SIG-M5 treated with dmso at 0.1 percent for 504 hours (cell line): ENCODE results near the gene SH2D6.

Experiments
- DNase-seq: peaks from one replicate; lab custom pipeline; 2025; ENCODE audit not compliant: unreplicated experiment; lab: John Stamatoyannopoulos, UW

The SH2D6 gene

DNA sequence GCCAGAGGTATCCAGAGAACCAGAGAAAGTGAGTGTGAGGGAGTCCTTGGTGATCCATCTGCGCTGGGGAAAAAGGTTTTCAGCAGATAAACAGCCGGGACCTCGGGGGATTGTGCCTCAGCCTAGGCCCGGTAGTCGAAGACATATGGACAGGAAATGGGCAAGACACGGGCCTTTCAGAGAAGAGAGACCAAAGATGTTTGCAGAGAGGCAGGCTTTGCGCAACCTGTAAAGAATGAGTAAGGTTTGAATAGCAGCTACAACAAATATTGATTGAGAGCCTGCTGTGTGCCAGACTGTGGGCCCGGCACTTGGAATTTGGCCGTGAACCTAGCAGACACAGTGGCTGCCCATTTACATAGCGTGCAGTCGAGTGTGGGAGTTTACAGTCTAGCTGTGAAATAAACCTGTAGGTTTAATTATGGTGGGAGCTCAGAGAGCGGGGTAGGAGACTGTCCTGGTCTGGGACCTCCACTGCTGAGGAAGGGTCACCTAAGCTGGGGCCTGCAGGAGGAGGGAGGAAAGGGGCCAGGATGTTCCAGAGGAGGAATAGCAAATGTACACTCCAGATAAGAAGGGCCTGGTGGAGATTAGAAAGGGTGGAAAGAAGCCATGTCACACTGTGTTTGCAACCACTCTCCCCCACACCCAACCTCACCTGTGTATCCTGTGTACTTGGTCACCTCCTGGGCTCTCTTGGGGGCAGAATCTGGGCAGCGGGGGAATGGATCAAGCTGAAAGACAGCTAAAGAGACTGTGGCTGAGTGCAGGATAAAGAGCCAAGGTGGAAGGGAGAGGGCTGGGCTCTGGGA, 3.0 kb downstream of the SH2D6 start:
- DNase-seq = peak; percentile 43

DNA sequence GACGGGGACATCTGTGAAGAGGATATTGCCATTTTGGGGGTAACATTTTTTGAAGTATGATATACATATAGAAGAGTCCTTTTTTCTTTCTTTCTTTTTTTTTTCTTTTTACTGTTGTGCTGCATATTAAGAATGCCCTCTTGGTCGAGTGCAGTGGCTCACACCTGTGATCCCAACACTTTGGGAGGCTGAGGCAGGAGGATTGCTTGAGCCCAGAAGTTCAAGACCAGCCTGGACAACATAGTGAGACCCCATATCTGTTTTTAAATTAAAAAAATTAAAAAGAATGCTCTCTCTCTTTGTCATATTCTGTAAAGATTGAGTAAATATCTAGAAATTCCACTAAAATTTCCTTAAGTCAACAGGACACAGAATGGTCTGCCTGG, 3.6 kb downstream of the SH2D6 start:
- no peak for DNase-seq

- DNase-seq = no peak
These were observed 5.0 kb downstream of the SH2D6 start for GRCh38 chr2:85423525-85423924.

DNA sequence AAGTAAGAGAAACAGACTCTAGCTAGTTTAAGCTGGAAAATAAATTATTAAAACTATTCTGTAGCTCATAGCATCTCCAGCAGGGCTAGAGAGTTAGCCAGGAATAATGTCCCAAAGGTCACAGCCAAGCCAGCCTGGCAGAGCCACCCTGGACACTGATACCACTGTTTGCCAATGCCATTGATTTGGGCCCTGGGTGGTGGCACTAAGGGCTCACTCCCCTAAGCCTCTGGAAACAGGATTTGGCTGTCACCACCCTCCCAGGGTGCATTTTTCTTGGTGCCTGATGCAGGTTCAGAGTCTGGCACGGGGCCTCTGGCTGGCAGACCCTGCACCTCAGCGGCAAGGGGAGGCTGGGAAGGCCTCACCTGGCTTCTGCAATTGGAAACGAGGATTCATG, 7.1 kb downstream of the SH2D6 start:
- DNase-seq = no peak

GRCh38 chr2:85427300-85427835, 8.9 kb downstream of the SH2D6 start:
- DNase-seq = no peak

- peak; percentile 88 for DNase-seq
These were observed 9.9 kb downstream of the SH2D6 start for GRCh38 chr2:85428343-85428881.

GRCh38 chr2:85429213-85429923, 10.9 kb downstream of the SH2D6 start:
- DNase-seq = no peak

GRCh38 chr2:85429924-85430289, 11.4 kb downstream of the SH2D6 start:
- DNase-seq = no peak

- DNase-seq = no peak
These were observed 12.4 kb downstream of the SH2D6 start for GRCh38 chr2:85430752-85431569.

DNA sequence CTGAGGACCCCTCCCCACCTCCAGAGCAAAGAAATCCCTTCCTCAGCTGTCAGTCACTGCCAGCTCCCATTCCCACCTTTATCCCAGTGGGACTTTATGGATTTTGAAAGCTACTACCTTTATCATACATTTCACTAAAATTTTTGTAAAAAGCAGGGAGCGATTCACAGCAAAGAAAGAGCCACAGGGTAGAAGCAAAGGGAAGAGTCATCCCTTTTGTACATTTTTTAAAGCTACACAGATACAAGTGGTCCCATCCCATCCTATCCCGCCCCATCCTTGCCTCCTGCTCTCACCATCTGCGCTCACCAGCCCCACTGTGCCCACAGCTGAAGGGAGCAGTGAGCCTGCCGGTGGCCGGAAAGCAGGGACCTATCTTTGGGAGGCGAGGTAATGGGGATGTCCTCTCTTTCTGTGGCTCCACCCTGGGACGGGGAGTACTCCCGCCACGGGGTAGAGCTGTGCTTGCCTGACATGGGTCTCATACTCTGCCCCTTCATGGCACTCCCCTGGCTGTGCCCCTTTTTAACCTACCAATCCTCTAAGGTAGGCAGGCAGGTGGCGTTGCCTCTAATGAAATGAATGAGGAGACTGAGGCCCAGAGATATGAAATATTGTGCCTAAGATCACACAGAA, 13.2 kb downstream of the SH2D6 start:
- DNase-seq = no peak

DNA sequence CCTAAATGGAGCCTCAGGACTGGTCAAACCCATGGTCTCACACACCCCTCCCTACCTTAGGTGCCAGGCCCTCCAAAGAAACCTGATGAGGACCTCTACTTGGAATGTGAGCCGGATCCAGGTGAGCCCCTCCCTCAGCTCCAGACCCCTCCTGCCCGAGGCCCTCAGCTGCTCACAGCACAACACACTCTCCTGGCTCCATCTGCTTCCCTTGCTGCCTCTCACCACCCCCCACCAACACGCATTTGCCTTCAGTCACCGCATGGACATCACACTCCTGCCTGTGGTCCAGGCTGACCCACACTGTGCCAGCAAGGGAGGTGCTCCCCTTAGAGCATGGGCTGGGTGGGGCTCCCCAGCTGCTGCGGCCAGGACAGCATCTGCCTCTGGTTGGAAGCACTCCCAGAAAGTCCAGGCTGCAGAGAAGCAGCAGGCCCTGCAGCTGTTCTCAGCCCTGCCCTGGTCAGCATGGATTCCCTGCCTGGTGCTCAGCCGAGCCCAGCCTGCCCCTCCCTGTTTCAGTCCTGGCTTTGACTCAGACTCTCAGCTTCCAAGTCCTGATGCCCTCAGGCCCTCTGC, 15.1 kb downstream of the SH2D6 start:
- DNase-seq = no peak

DNA sequence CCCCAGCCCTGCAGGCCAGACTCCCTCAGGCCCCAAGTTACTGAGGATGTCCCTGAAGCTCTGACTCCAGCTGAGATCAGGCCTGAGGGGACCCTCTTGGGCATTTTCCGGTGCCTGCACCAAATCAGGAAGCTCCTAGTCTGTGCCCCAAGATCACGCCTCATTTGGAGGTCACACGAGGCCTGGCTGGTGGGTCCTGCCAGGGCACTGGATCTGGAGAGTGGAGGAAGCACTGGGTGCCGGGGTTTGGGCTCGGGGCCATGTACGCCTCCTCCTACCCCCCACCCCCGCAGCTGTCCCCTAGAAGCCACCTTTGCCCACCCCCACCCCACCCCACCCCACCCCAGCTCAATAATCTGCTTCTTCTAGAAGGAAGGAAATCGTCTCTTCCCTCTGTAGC, 16.2 kb downstream of the SH2D6 start:
- no peak for DNase-seq

DNA sequence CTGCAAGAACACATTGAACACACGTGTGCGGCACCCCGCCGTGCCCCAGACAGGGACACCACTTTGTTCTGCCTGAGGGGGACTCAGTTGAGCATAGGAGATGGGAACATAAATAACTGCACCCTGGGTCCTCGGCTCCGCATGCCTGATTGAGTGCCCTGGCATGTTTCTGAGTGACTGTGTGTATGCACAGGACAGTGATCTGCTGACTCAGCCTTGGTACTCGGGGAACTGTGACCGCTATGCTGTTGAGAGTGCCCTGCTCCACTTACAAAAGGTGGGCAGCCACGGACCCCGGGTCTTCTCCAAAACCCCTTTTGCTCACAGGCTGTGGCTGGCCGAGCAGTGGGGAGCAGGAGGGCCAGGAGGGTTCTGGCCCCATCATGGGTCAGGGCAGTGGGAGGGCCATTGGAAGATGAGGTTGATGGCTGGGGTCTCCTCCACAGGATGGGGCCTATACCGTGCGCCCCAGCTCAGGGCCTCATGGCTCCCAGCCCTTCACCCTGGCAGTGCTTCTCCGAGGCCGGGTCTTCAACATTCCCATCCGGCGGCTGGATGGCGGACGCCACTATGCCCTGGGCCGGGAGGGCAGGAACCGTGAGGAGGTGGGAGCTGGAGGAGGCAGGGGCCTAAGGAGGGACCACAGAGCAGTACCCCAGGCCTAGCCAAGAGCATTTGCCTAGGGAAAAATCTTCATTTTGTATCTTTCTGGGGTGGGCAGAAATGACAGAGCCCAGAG, 16.9 kb downstream of the SH2D6 start:
- no peak for DNase-seq

DNA sequence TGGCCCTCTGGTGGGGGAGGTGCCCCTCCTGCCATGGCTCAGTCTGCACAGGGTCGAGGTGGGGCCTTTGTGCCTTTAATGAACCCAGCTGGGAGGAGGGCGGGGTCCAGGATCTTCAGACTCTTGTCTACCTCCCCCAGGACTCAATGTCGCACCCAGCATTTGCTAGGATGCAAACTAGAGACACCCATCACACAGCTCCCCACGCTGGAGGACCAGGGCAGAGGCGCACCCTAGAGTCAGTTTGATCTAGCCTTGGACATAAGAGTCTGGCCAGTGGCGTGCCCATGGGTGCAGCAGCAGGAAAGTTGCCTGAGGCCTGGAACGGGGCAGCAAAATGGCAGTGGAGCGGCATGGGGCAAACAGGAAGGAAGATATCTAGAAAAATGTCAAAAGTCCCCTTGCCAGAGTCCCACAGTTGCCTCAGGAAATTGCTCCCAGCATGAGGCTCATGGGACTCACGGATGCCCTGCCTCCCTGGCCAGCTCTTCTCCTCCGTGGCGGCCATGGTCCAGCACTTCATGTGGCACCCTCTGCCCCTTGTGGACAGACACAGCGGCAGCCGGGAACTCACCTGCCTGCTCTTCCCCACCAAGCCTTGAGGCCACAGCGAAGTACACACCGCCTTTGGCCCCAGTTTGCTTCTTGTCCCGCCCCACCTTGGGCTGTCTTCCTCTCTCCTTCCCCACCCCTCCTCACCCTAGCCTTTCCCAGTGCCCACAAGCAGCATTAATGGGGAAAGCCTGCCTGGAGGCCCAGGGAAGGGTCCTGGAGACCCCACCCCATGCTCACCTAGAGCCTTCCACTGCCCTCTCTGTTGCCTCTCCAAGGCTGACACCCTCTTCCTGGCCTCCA, 17.7 kb downstream of the SH2D6 start:
- no peak for DNase-seq

GRCh38 chr2:85436836-85437487, 18.4 kb downstream of the SH2D6 start:
- DNase-seq = no peak

DNA sequence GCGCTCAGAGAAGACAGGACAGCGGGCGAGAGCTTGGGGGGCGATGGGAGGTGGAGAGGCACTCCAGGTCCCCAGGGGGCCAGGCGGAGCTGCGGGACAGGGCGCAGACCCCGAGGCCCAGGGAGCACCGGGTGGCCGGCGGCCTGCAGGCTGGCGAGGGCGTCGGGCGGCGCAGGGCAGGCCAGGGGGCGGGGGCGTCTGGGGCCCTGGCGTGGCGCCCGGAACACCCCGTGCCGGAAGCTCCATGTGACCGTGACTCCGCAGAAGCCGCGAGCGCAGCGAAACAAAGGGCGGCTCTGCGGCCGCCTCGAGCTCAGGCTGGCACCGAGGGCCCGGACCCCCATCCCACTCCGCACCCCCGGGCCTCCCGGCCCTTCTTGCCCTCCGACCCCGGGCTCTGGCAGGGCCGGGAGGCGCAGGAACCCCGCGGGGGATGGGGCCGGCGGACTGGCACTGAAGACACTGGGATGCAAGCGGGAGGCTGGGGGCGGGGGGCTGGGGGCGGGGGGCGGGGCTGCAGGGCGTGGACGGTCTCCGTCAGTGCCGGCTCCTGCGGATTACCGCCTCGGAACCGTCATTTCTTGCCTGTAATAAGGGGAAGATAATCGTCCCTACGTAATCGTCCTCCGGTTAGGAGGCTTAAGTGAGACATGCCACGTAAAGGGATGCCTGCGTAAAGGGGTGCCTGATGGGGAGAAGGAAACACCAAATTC, 19.1 kb downstream of the SH2D6 start:
- DNase-seq = no peak

GRCh38 chr2:85438201-85439024, 19.9 kb downstream of the SH2D6 start:
- no peak for DNase-seq
